SK-N-SH (cell line): ENCODE measurements around the gene C4orf36.

Source experiments
- CHD2 ChIP-seq: fragments of 150-350 bp; IDR thresholded peaks from 2 replicates; pipeline ENCODE4 v1.6.1; 2018; ENCODE audit warnings: low read length; ENCODE audit not compliant: partially characterized antibody
- EP300 ChIP-seq, 2 experiments: IDR thresholded peaks; 2 replicates each; pipeline versions ENCODE4 v1.4.0 to v1.6.1; 2012; ENCODE audit warnings: borderline replicate concordance in 1 of 2, low read depth in 1 of 2, low read length in 1 of 2
- MAX ChIP-seq: IDR thresholded peaks from 2 replicates; pipeline ENCODE4 v1.4.0; 2012; ENCODE audit warnings: low read depth
- MXI1 ChIP-seq: IDR thresholded peaks from 2 replicates; pipeline ENCODE4 v1.6.1; 2012; ENCODE audit warnings: mild to moderate bottlenecking, low read depth, low read length, improper control_type of control experiment
- RAD21 ChIP-seq: IDR thresholded peaks from 2 replicates; pipeline ENCODE4 v1.6.1; 2012; ENCODE audit warnings: mild to moderate bottlenecking, low read length
- RFX5 ChIP-seq: IDR thresholded peaks from 2 replicates; pipeline ENCODE4 v1.6.1; 2012; ENCODE audit warnings: mild to moderate bottlenecking, improper control_type of control experiment, low read length
- TAF1 ChIP-seq: IDR thresholded peaks from 2 replicates; pipeline ENCODE4 v1.6.1; 2012; ENCODE audit warnings: low read depth, mild to moderate bottlenecking, low read length, moderate library complexity, borderline replicate concordance
- TCF12 ChIP-seq: IDR thresholded peaks from 2 replicates; pipeline ENCODE4 v1.4.0; 2012
- YY1 ChIP-seq: IDR thresholded peaks from 2 replicates; pipeline ENCODE4 v1.4.0; 2012; ENCODE audit warnings: low read depth, mild to moderate bottlenecking
- TF ChIP-seq, protein P1 (sequence below): fragments of 200-600 bp; sonication (generic); IDR thresholded peaks from 2 replicates; pipeline ENCODE4 v1.6.1; 2017; ENCODE audit warnings: antibody characterized with exemption, mild to moderate bottlenecking, moderate library complexity

DNA sequence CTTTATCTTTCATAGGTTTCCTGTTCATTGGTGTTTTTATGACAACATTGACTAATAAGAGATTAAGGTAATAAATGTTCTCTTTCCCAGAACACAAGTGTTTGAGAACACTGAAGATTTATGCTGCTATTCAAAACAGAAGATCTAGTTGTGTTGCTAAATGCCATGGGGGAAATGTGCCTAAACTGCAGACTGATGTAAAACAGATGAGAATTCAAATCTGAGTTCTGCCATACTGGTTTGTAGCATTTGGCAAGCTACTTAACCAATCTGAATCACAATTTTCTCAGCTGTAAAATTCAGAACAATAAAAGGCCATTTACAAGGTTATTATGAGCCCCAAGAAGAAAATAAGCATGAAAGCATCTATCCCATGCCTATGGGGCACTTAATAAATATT lies 45.3 kb downstream of the C4orf36 start:
- TF ChIP-seq RAD21 (no peak), RFX5 (no peak), EP300 (IDR thresholded peaks at IDR 0.05; ENCODE audit: borderline replicate concordance in 1 of 2, low read depth in 1 of 2, low read length in 1 of 2) (no peak), CHD2 (no peak), TAF1 (no peak), TCF12 (no peak), MAX (no peak), MXI1 (no peak), YY1 (no peak)
- TF ChIP-seq, protein P1, sequence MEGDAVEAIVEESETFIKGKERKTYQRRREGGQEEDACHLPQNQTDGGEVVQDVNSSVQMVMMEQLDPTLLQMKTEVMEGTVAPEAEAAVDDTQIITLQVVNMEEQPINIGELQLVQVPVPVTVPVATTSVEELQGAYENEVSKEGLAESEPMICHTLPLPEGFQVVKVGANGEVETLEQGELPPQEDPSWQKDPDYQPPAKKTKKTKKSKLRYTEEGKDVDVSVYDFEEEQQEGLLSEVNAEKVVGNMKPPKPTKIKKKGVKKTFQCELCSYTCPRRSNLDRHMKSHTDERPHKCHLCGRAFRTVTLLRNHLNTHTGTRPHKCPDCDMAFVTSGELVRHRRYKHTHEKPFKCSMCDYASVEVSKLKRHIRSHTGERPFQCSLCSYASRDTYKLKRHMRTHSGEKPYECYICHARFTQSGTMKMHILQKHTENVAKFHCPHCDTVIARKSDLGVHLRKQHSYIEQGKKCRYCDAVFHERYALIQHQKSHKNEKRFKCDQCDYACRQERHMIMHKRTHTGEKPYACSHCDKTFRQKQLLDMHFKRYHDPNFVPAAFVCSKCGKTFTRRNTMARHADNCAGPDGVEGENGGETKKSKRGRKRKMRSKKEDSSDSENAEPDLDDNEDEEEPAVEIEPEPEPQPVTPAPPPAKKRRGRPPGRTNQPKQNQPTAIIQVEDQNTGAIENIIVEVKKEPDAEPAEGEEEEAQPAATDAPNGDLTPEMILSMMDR, result no peak
